GM12892 (cell line): ENCODE results near the gene CRTC1.

ENCODE experiments used
- POLR2A ChIP-seq: IDR thresholded peaks from 2 replicates; pipeline ENCODE4 v1.6.1; 2011; ENCODE audit warnings: low read depth, low read length, control low read depth
- POLR2AphosphoS5 ChIP-seq: IDR thresholded peaks from 2 replicates; pipeline ENCODE4 v1.6.1; 2011; ENCODE audit warnings: low read depth, low read length, control low read depth

DNA sequence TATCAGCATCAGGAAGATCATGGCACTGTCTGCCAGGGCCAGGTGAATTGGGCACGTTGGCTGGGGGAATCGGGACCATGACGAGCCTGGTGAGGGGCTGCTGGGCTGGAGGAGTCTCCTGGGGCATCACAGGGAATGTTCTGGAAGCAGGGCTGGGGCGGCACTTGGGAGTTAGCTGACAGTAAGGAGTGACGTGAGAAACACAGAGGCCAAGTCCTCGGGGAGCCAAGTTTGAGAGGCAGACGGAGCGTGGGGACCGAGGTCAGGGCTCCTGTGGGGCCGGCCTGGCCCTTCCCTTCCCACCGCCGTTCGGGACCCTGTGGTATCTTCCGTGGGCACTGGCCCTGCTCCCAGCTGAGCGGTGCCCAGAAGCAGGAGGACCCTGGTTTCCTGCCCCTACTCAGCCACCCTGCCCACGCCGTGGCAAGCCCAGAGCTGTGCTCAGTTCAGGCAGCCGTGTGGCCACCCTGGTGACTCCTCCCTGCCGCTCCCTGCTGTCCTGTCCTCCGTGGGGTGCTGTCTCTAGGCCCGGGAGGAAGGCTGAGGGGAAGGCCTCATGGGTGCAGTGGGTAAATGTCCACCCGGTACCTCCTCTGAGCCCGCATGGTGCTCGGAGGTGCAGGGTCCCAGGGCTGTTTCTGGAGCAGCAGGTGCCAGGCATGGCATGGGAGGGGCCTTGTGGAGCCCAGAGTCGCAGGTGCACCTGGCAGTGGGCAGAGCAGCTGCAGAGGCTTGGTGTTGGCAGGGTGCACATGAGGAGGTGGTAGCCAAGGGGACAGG is 25.2 kb downstream of the CRTC1 start:
- TF ChIP-seq POLR2A: no peak
- TF ChIP-seq POLR2AphosphoS5: no peak
